Stimulated activated CD8-positive, alpha-beta memory T cell treated with anti-CD3 and anti-CD28 coated beads, Interleukin-7, amount 100 ng/mL, for 24 hours (primary cell): Measurements from ENCODE around the gene HIVEP2.

Experiments used
- DNase-seq: peaks from one replicate; pipeline ENCODE4 v3.0.0-alpha.2; 2020; ENCODE audit warnings: low read depth

Gene HIVEP2

GRCh38 chr6:142732790-142733189, 212.2 kb downstream of the HIVEP2 start:
- DNase-seq = no peak

GRCh38 chr6:142731611-142732010, 213.4 kb downstream of the HIVEP2 start:
- DNase-seq = no peak

GRCh38 chr6:142729618-142730017, 215.4 kb downstream of the HIVEP2 start:
- DNase-seq = no peak

DNA sequence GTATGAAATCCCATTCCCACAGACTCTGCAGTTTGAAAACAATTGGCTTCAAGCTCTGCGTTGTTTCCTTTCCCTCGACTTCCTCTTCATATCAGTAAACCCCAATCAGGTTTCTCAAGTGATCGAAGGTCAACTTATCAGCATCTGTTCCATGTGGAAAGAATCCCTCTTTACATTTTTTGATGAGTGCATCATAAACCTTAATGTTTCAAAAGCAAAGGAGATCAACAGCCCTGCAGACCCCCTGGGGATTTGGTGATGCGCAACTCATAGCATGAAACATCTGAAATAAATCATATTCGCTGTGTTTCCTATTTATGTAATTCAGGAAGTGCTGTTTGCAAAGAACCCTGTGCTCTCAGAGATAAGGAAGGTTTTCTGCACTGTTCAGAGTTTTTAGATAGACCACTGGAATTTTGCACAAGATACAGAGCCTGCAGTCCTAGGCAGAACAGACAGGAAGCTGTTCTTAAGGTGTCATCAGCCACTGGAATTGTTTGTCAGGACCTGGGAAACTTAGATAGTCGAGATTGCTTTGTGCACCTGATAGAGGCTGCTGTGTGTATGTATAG, 216.0 kb downstream of the HIVEP2 start:
- DNase-seq = no peak

- no peak for DNase-seq
These were observed 216.6 kb downstream of the HIVEP2 start for GRCh38 chr6:142728364-142728763.

GRCh38 chr6:142726616-142727015, 218.4 kb downstream of the HIVEP2 start:
- no peak for DNase-seq

DNA sequence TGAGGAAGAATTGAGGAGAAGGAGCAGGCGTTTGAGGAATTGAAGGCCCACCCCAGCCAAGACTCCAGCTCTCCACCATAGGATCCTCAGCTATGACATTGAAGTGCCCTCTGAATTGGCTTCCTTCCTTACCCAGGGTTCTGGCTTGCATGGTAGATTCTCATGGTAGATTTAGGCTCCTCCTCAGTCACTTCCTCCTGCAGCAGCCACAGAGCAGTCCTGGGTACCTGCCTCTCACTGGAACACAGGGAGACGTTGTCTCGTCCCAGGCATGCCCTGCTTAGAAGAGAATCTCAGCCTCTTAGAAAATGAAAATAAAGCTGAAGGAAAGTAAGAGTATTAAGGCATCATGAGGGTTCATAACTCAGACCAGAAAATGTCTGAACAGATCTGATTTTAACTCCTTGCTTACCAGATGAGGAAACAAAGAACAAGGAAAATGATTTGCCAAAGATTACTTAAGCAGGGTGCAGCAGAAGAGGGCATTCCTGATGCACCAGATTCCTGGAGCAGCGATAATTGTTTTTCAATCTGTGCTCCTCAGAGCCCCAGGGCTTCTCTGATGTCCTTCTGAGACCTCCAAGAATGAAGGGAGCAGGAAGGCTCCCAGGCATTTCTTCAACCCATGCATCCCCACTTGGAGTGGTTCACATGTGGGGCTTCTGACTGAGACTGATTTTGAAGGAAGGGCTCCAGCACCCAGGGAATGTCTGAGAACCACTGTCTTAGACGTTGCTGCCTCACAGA, 219.8 kb downstream of the HIVEP2 start:
- no peak for DNase-seq

DNA sequence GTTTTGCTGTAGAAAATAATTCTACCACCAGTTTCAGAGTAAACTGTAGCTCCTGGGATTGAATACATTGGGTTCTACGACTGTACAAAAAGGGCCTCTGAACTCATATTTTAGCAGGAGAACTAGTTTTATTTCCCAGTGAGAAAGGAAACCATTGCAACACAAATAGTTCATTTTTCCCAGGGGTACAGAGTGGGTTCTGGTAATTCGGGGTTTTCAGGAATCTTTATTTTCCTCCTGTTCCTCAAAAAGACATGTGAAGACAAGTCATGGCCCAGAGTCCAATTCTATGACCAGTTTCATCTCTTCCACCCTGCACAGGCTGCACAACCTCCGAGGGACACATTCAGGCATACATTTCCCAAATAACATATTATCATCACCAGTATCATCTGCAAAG, 222.1 kb downstream of the HIVEP2 start:
- DNase-seq = no peak

GRCh38 chr6:142722012-142722411, 223.0 kb downstream of the HIVEP2 start:
- no peak for DNase-seq

DNA sequence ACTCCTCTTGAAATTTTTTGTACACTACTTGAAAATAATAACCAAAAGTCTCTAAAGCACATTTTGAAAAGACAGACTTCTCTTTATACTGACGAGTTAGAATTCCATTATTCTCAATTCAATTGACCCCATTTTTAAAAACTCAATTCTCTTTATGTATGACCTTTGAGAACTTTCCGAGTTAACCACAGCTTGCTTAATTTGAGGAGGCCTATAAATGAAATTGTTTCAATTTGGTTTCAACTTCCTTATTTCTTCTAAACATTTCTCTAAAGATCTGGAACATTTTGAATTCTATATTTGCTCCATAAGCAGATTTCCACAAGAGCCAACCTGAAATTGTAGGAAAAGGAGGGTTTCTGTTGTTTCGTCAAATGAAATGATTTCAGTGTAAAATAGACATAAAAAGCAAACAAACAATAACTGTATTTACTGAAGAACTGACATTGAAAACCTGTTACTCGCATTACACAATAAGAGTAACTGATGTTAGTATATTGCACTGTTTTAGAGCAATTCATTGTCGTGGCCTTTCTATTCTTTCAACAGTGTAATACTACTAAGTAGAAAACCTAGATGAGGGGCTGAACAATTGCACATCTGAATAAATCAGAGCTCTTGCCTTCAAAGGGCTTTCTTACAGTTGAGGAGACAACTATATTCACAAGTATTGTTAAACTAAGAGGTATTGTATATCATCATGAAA, 223.6 kb downstream of the HIVEP2 start:
- DNase-seq = no peak

- DNase-seq = no peak
These were observed 226.2 kb downstream of the HIVEP2 start for GRCh38 chr6:142718667-142719191.

- DNase-seq = no peak
These were observed 228.9 kb downstream of the HIVEP2 start for GRCh38 chr6:142716097-142716496.

DNA sequence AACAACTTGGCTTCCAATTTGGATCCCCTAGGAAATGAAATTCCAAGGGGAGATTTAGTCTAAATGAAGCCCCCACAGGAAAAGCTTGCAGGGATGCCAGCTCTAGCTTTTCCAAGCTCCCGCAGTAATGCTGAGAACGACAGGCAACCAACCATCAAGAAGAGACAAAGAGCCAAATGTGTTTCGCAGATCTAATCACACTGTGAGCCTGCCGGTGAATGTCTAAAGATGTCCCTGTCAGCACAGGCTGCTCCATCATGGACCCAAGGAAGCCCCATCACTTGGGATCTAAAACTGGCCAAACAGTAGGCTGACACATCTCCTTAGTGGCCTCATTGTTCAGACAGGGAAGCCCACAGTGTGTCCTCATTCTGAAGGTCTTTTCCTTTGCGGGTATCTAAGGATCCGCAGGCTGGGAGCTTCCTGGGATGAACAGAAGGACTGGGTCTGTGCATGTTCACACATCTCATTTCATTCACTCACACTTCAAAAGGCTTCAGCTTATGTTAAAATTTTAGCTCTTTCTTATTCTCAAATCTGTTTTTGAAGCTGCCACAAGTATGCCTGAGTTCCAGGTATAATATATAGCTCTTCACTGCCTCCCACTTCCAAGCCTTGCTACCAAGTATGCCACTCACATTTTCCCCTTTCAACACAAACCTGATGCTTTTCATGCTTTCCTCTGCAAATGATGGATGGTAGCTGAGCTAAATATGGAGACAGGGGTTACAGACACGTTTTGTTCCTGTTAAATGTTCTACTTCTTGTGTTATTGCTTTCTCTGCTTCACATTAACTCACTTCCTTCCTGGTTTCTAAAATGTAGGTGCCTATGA, 229.8 kb downstream of the HIVEP2 start:
- no peak for DNase-seq

DNA sequence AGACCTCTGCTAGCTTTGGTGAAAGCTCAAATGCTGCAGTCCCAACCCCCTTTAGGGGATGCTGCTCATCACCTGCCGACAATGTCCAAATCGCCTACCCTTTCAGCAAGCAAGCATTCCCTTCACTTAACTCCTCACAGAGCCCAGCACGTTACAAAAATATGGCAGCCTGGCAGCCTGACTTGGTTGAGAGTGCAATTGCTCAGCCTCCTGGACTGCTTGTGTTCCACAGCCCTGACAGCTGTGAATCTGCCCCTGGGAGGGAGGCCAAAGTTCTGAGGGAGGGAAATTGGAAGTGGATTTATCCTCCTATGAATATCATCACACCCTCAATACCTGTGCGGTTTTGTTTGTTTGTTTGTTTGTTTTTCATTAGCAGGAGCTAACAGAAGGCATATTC, 231.0 kb downstream of the HIVEP2 start:
- DNase-seq = no peak

DNA sequence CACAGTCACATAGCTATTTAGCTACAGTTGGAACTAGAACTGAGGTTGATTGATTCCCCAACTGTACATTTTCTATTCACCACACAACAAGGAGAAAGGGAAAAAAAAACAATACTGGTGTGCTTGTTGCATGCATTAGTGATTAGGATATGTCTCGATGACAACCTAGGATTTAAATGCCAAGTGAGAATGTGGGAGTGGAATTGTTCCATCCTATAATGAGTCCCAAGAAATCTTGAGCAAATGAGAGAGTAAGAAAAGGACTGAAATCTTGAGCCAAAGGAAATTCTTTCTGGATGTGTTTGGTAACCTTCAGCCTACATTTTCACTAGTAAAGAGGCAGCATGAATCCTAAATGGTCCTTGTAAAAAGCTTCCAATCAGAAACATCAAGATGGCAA, 232.7 kb downstream of the HIVEP2 start:
- DNase-seq = no peak

GRCh38 chr6:142708651-142709050, 236.3 kb downstream of the HIVEP2 start:
- no peak for DNase-seq

DNA sequence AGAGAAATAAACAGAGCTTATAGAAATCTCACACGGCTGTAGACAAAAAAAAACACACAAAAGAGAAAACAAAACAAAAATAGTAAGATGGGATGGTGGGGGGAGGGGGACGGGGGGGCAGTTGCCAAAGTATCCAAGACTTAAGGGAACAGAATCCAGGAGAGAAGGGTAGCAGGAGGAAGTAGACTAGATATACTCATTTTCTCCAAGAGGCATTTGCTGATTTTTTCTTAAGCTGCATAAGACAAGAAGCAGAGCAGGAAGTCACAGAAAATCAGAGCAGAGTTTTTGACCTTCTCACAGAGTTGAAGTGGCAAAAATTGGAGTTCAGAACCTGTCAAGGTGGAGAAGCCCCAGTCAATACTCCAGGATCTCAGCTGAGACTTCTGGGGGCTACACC, 237.7 kb downstream of the HIVEP2 start:
- no peak for DNase-seq

DNA sequence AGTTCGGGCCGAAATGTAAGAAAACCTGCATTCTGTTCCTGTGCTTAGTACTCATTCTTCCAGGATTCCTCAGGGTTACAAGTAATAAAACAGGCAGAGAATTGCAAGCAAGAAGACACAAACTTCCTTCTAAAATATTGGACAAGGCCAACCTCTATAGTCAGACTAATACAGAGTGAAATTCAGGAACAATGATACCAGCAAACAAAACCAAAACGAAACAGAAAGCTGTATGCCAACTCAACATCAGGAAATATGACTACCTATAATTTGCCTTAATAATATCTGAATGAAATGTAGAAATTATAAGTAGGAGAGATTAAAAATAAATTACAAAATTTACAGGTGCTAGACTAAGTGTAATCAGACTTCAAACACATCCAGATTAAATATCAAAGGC, 238.8 kb downstream of the HIVEP2 start:
- no peak for DNase-seq

DNA sequence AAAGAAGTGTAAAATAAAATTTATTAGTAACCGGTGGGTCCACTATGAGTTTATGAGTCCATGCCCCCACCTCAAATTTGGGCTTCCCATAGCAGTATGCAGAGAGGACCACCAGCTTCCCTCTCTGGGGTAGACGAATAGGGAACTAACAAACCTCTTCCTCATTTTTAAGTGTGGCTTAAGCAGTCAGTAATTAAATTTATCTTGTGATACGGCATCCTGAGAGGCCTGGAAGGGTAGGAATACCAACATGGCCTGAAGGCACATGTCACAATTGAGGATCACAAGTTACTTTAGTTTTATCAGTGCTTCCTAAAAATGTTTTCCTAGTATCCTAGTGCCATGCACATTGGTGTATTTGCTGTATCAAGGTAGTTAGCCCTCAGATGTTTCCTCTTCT, 239.9 kb downstream of the HIVEP2 start:
- DNase-seq = no peak

DNA sequence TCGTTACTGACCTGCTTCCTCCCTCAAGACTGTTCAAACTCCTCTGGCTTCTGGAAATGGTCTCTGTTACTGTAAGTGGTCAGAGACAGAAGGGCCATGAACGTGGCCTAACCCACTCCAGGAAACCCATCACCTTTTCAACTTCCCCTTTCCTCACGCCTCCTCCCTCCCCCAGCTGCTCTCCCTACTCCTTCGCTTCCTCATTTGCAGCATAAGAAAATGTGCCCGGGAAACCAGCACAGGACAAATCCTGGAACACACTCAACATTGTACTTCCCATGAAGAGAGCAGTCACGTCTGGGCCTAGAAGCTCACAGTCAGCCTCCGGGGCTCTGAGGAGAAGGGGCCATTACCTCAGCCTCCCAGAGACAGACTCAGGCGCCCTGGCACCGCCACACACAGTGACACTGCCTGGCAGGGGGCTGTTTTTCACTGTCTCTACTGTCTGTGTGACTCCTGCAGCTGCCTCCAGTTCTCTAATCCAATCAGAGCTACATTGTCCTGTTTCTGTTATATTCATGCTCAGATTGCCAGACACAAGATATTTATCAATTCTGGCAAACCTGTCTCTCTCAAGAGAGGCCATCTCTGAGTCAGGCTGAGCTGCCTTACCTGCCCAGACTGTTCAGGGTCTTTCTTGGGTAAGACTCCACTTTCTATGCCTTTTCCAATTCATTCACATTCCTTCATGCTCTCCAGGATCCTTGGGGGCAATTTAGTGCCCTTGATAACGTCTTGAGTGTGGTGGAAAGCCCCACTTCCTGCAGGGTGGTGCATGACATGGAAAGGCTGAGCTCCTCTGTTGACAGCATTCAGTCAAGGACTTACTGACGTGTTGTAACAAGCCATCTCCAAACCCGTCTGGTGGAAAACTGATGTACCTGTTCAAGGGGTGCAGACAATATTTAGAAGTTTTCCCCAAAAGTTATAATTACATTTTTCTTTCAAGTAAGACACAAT, 242.2 kb downstream of the HIVEP2 start:
- no peak for DNase-seq
